Naive thymus-derived CD8-positive, alpha-beta T cell (primary cell): ENCODE results near the gene ORC5. TPM values are rescaled to one million over a fixed set of nuclear protein-coding genes. Genes with fewer than 3 reads are reported as not detected.
"Not testable (repeated sequence)": the region's sequence is repeated elsewhere in the genome, so short reads cannot be mapped to it uniquely, and the experiment has no call there.

Experiments
- ATAC-seq, 2 donors: fragments of 150-1000 bp; cut with Tn5 transposase in 1 of 2; sonication (Bioruptor Pico), chemical (Tn5 transposase) in 1 of 2; 1 replicate in 1 of 2; 2 replicates in 1 of 2; pipeline ENCODE4 v1.10.0; 2021; ENCODE audit warnings: mild to moderate bottlenecking in 2 of 2, moderate library complexity in 2 of 2
- POLR2A ChIA-PET: fragments of 350-600 bp; sonication (Branson Sonifier 250); formaldehyde crosslinking; loops from one replicate; lab custom pipeline; 2021; ENCODE audit warnings: antibody characterized with exemption; lab: Charles Lee
- DNase-seq, 10 donors: peaks; one replicate each; pipeline versions ENCODE4 v3.0.0 to v3.0.0-alpha.2; 2020 to 2022
- H3K27ac Mint-ChIP-seq, 10 donors: one replicate each; pipeline ENCODE4 v1.8.0; 2020 to 2022; ENCODE audit warnings: mild to moderate bottlenecking in 10 of 10, mixed read lengths in 10 of 10, moderate library complexity in 4 of 10, inconsistent platforms in 1 of 10
- H3K27me3 Mint-ChIP-seq, 5 donors: one replicate each; pipeline ENCODE4 v1.8.0; 2021 to 2022; ENCODE audit warnings: mixed read lengths in 5 of 5
- H3K36me3 Mint-ChIP-seq, 3 donors: one replicate each; pipeline ENCODE4 v1.8.0; 2020 to 2022; ENCODE audit warnings: mixed read lengths in 3 of 3, mild to moderate bottlenecking in 2 of 3, inconsistent platforms in 1 of 3
- H3K4me1 Mint-ChIP-seq, 4 donors: one replicate each; pipeline ENCODE4 v1.8.0; 2021 to 2022; ENCODE audit warnings: mixed read lengths in 4 of 4
- H3K4me3 Mint-ChIP-seq, 10 donors: one replicate each; pipeline ENCODE4 v1.8.0; 2020 to 2022; ENCODE audit warnings: mild to moderate bottlenecking in 10 of 10, mixed read lengths in 10 of 10, moderate library complexity in 6 of 10, inconsistent platforms in 1 of 10
- H3K9me3 Mint-ChIP-seq, 9 donors: one replicate each; pipeline ENCODE4 v1.8.0; 2020 to 2022; ENCODE audit warnings: mixed read lengths in 9 of 9, mild to moderate bottlenecking in 3 of 9, inconsistent platforms in 1 of 9, moderate library complexity in 1 of 9
- polyA plus RNA-seq, 3 donors: library from polyadenylated mRNA; unstranded; fragments of 300-500 nt; fragmentation: Illumina TruSeq; gene quantifications; one replicate each; pipeline ENCODE4 v1.2.3, GENCODE V29; 2021
- total RNA-seq, 8 experiments: library from RNA in 2 of 8; stranded (reverse) in 2 of 8; gene quantifications; one replicate each; pipeline ENCODE4 v1.2.3 and lab custom pipeline; 2021 to 2026

Gene ORC5
- 10 to 100 TPM; 23.3 to 25.8 TPM for total RNA-seq
- 10 to 100 TPM; 18.7 to 25.7 (median 23.9) TPM for polyA plus RNA-seq
- total RNA-seq (lab: John Stamatoyannopoulos, UW), result 14.3 to 35.7 (median 27.8) reads per million in 6 experiments

GRCh38 chr7:104207731-104208420 is at the start of gene ORC5:
ORC5 (minus strand) TSS chr7:104208013; CDS start chr7:104207904, 109 bp downstream.
- ATAC-seq (peak; percentile 97 to 99), DNase-seq (peak; percentile 58 to 81 (median 70))
- peak within 1 kb of the TSS; percentile 94 to 99 (median 97) for H3K27ac Mint-ChIP-seq
- H3K27me3 Mint-ChIP-seq, result peaks cover 4 to 25% (median 10%) of the 10 kb centered on the region in 5 donors
- POLR2A ChIA-PET, result no interaction called here
- H3K36me3 Mint-ChIP-seq, result peaks cover 9 to 11% (median 10%) of the 10 kb centered on the region in 3 donors
- H3K4me1 Mint-ChIP-seq, result peaks cover 15 to 40% (median 38%) of the 10 kb centered on the region in 4 donors
- peaks cover 0 to 7% (median 0%) of the 10 kb centered on the region in 9 donors for H3K9me3 Mint-ChIP-seq
- peak within 1 kb of the TSS; percentile 92 to 99 (median 96) for H3K4me3 Mint-ChIP-seq

DNA sequence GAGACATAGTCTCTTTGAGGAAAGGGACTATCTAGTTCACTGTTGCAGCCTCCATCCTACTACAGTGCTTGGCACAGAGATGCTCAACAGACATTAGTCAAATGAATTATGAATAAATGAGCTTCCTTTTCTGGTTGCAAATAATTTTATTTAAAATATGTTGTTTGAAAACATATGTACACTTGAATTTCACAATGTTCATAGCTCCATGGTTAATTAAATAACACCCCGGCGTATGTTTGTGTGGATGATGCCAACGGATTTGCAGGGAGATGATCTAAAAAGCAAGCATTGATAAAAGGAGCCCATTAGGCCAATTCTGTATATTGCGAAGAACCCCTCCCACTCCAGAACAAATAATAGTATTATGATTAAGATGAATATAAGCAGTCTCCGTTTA is 47.8 kb upstream of the ORC5 start:
- H3K27ac Mint-ChIP-seq, result no peak overlapping the region

DNA sequence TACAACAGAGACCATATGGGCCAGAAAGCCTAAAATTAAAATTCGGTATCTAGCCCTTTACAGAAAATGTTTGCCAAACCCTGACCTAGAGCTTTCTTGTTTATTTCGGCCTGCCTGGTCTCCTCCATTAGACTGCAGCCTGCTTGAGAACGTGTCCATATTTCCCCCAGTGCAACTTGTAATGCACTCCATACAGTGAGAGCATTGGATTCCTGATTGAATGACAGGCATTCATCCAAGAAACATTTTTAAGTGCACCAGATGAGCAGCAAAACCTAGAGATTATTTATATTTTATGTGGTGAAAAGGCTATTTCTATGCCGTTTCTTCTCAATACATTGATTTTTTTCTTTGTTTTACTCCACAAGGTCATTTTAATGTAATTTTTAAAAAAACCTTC is 47.4 kb upstream of the ORC5 start:
- H3K4me3 Mint-ChIP-seq, result no peak overlapping the region
- POLR2A ChIA-PET, result no interaction called here
- DNase-seq (no peak), ATAC-seq (no peak)
- H3K27me3 Mint-ChIP-seq, result peaks cover 5 to 15% (median 11%) of the 10 kb centered on the region in 5 donors
- no peaks in the 10 kb centered on the region for H3K36me3 Mint-ChIP-seq
- H3K9me3 Mint-ChIP-seq, result no peaks in the 10 kb centered on the region
- no peaks in the 10 kb centered on the region for H3K4me1 Mint-ChIP-seq
- H3K27ac Mint-ChIP-seq, result no peak overlapping the region

More for the DNA sequence above, 47.8 kb upstream of the ORC5 start:
- H3K9me3 Mint-ChIP-seq, result no peaks in the 10 kb centered on the region
- H3K36me3 Mint-ChIP-seq, result no peaks in the 10 kb centered on the region
- ATAC-seq (no peak), DNase-seq (no peak)
- H3K4me3 Mint-ChIP-seq, result no peak overlapping the region
- no peaks in the 10 kb centered on the region for H3K4me1 Mint-ChIP-seq
- H3K27me3 Mint-ChIP-seq, result peaks cover 7 to 18% (median 15%) of the 10 kb centered on the region in 5 donors
- POLR2A ChIA-PET, result no interaction called here

DNA sequence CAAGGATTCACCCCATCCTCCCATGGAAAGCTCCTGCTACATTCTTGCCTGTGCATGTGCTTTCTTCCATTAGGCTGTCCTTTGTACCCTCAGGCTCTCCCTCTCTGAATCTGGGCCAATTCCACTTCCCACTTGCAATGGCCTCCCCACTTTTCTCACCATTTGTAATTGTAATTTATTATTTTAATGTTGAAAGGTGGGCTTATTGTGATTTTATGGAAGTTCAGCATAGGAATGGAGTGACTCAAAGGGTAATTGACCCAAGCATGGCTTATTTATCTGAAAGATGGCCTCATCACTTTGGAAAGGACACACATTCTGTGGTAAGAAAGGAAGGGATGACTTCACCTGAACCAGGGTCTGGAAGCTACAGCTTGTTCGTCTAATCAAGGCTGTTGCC is 46.9 kb upstream of the ORC5 start:
- H3K4me1 Mint-ChIP-seq, result no peaks in the 10 kb centered on the region
- no peaks in the 10 kb centered on the region for H3K9me3 Mint-ChIP-seq
- DNase-seq (no peak), ATAC-seq (no peak)
- H3K36me3 Mint-ChIP-seq, result no peaks in the 10 kb centered on the region
- H3K27me3 Mint-ChIP-seq, result peaks cover 7 to 12% (median 12%) of the 10 kb centered on the region in 5 donors
- no peak overlapping the region for H3K4me3 Mint-ChIP-seq
- no peak overlapping the region for H3K27ac Mint-ChIP-seq
- POLR2A ChIA-PET, result no interaction called here

DNA sequence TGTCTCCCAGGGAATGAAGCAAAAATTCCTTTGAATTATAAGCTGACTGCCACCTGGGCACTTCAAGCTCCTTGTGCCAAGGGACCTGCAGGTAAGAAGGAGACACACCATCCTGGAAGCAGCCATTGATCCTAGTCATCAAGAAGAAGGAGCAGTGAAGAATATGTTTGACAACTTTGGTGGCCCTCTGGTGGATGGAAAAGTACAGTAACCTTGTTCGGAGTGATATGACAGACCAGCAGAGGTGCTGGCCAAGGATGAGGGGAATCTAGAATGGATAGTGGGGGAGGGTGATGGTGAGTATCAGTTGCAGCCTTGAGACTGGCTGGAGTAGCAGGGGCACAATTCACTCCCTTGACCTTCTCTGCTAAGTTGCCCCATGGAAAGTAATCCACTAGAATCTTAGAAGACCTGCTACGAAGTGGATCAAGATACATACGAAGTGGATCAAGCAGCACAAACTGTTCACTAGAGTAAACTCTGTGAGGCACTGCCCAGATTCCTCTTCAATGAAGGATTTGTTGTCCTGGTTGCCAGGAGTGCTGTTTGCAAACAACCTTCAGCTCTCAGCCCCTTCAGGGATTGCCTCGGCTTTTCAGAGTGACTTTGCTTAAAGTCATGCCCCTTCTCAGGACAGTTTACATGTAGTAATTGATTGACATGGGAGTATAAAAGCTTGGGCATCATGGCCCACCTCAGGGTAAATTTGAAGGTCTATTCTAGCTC is 44.8 kb upstream of the ORC5 start:
- DNase-seq (no peak), ATAC-seq (no peak)
- Mint-ChIP-seq H3K27me3 (peaks cover 11 to 21% (median 21%) of the 10 kb centered on the region in 5 donors), H3K27ac (no peak overlapping the region), H3K4me1 (no peaks in the 10 kb centered on the region), H3K9me3 (peaks cover 0 to 6% (median 0%) of the 10 kb centered on the region in 9 donors), H3K36me3 (peaks cover 0 to 3% (median 0%) of the 10 kb centered on the region in 3 donors), H3K4me3 (no peak overlapping the region)
- POLR2A ChIA-PET, result no interaction called here

DNA sequence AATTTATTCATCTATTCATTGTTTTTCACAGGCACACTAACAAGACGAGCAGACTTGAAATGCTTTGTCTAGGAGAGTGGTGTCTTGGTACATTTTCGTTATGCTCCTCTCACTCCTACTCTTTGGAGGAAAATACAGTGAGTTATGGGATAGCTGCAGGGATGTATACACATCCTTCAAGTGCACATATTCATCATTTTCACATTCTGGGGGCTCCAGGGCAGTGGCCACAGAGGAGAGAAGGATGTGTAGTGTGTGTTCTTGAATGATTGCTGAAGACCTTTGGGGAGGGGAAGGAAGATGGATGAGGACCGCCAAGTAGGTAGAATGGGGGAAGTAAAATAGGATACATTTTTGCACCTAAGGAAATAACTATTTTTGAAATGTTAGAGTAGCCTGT is 34.8 kb upstream of the ORC5 start:
- Mint-ChIP-seq H3K27ac (no peak overlapping the region), H3K36me3 (peaks cover 0 to 2% (median 0%) of the 10 kb centered on the region in 3 donors), H3K9me3 (peaks cover 0 to 3% (median 0%) of the 10 kb centered on the region in 9 donors), H3K27me3 (peaks cover 24 to 56% (median 32%) of the 10 kb centered on the region in 5 donors), H3K4me3 (no peak overlapping the region), H3K4me1 (no peaks in the 10 kb centered on the region)
- no peak for DNase-seq
- ATAC-seq, result no peak
- POLR2A ChIA-PET, result no interaction called here

- Mint-ChIP-seq H3K36me3 (no peaks in the 10 kb centered on the region), H3K27me3 (peaks cover 21 to 52% (median 30%) of the 10 kb centered on the region in 5 donors), H3K27ac (no peak overlapping the region), H3K4me3 (no peak overlapping the region), H3K4me1 (no peaks in the 10 kb centered on the region), H3K9me3 (no peaks in the 10 kb centered on the region)
- no peak for DNase-seq
- no peak for ATAC-seq
- POLR2A ChIA-PET, result no interaction called here
These were observed 33.9 kb upstream of the ORC5 start for GRCh38 chr7:104241538-104242209.

- H3K27me3 Mint-ChIP-seq, result peaks cover 19 to 55% (median 30%) of the 10 kb centered on the region in 5 donors
- H3K4me1 Mint-ChIP-seq, result no peaks in the 10 kb centered on the region
- no peak overlapping the region for H3K27ac Mint-ChIP-seq
- H3K4me3 Mint-ChIP-seq, result no peak overlapping the region
- H3K9me3 Mint-ChIP-seq, result no peaks in the 10 kb centered on the region
- DNase-seq (no peak), ATAC-seq (no peak)
- H3K36me3 Mint-ChIP-seq, result no peaks in the 10 kb centered on the region
- POLR2A ChIA-PET, result no interaction called here
These were observed 33.3 kb upstream of the ORC5 start for GRCh38 chr7:104241135-104241534.

DNA sequence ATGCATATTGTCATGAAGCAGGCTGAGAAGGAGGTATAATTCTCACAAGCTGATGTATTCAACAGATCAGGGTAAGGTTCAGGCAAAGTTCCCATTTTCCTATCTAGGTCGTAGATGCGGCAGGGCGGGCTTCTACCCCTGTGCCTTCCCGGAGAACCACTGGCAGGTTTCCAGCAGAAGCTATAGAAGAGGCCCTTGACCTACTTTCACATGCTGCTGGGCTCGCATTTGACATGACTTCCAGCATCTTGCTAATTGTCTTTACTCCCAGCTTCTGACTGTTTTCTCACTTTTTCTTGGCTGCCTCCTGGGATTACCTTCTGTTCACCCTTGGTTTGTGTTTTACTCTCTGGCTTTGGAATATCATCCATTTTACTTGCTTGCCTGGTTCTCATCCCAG is 32.6 kb upstream of the ORC5 start:
- Mint-ChIP-seq H3K4me1 (no peaks in the 10 kb centered on the region), H3K4me3 (no peak overlapping the region), H3K36me3 (no peaks in the 10 kb centered on the region), H3K27ac (no peak overlapping the region), H3K9me3 (no peaks in the 10 kb centered on the region), H3K27me3 (peaks cover 15 to 55% (median 23%) of the 10 kb centered on the region in 5 donors)
- ATAC-seq (no peak), DNase-seq (no peak)
- POLR2A ChIA-PET, result no interaction called here

DNA sequence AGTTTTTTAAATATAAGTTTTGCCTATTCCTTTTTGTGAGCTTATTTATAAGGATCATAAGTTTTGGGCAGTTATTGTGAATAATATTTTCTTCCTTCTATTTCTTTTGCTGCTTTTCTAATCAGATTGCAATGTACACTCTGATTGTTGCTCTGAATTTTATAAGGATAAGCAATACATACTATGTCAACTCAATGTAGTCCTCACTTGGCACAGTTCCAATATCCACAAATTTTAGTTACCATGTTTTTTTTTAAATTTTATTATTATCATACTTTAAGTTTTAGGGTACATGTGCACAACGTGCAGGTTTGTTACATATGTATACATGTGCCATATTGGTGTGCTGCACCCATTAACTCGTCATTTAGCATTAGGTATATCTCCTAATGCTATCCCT is 27.2 kb upstream of the ORC5 start:
- POLR2A ChIA-PET, H3K4me1 Mint-ChIP-seq: not testable (repeated sequence)

DNA sequence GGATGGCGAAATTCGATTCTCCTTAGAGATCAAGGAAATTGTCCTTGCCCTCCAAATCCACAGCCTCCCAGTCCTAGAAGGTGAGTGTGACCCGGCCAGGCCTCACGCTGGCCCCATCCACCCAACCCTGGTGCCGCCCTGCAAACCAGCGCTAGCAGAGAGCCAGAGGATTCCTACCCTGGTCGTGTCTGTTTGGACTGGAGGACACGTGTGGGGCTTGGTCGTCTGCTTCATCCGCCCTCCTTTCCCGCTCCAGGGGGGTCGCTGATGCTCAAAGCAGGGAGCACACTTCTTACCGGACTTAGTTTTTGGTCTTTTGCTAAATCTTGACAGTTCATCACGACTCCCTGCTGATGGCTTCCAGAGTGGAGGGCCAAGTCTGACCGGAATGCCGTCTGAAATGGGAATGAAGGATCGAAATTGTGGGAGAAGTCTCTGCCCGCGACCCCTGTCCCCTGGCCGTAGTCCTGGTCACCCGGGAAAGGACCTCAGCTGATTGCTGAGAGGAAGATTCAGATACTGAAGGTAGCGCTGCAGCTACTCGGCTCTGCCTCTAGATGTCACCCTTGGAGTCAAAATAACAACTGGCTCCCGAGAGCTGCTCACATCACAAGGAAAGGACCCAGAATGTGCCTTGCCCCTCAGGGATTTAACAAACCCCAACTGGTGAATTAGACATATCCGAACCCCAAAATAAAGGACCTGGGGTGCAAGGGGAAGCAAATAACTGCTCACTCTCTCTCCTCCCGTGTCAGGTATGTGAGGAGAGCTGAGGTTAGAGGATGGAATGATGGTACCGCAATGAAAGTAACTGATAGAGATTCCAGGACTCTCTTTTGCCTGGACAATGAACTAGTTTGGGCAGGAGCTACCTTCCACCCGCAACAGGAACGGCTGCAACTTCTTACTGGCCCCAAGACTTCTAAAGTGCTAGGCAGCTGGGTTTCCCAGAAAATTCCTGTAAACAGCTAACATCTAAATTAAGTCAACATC is 23.5 kb upstream of the ORC5 start:
- ATAC-seq, result peak; percentile 77 to 82
- Mint-ChIP-seq H3K9me3 (no peaks in the 10 kb centered on the region), H3K27ac (no peak overlapping the region), H3K36me3 (no peaks in the 10 kb centered on the region), H3K4me3 (no peak overlapping the region), H3K27me3 (peaks cover 13 to 25% (median 20%) of the 10 kb centered on the region in 5 donors), H3K4me1 (peaks cover 0 to 4% (median 0%) of the 10 kb centered on the region in 4 donors)
- DNase-seq, result peak in 8 of 10 donors; percentile 14 to 69 (median 34)
- POLR2A ChIA-PET, result no interaction called here

More for the DNA sequence above, 27.2 kb upstream of the ORC5 start:
- not testable (repeated sequence) for H3K4me3 Mint-ChIP-seq, DNase-seq, H3K9me3 Mint-ChIP-seq, H3K36me3 Mint-ChIP-seq, H3K27ac Mint-ChIP-seq, ATAC-seq
- peaks cover 21 to 52% (median 23%) of the 10 kb centered on the region in 5 donors for H3K27me3 Mint-ChIP-seq

DNA sequence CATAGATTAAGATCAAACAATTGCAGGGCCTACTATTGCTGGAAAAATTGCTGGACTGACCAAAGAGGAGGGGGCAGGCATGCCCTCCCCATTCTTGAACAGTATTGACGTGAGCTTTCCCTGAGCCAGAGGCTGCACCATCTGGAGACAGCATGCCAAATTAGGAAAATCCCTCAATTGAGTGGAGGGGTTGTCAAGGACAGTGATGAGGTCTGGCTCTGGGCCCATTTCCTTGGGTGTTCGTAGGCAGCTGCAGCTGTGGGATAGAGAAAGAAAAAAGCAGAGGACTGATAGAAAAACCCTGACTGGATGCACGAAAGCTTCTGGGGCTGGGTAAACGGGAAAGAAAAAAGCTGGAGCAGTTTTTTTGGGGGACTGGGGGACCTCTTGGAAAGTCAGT is 22.8 kb upstream of the ORC5 start:
- peaks cover 0 to 4% (median 0%) of the 10 kb centered on the region in 4 donors for H3K4me1 Mint-ChIP-seq
- no peaks in the 10 kb centered on the region for H3K9me3 Mint-ChIP-seq
- no peak for ATAC-seq
- H3K4me3 Mint-ChIP-seq, result no peak overlapping the region
- peaks cover 13 to 25% (median 20%) of the 10 kb centered on the region in 5 donors for H3K27me3 Mint-ChIP-seq
- no peak overlapping the region for H3K27ac Mint-ChIP-seq
- POLR2A ChIA-PET, result no interaction called here
- H3K36me3 Mint-ChIP-seq, result no peaks in the 10 kb centered on the region
- no peak for DNase-seq
